Stimulated activated CD8-positive, alpha-beta memory T cell treated with anti-CD3 and anti-CD28 coated beads, Interleukin-12 subunit alpha, Interleukin-12 subunit beta, amount 100 ng/mL, for 24 hours (primary cell): ENCODE measurements around the gene HAVCR1.

Experiments
- DNase-seq: peaks from one replicate; pipeline ENCODE4 v3.0.0-alpha.2; 2020; ENCODE audit errors: extremely low read depth

Gene HAVCR1

GRCh38 chr5:156991714-156992113, 67.2 kb downstream of the HAVCR1 start:
- DNase-seq = no peak

DNA sequence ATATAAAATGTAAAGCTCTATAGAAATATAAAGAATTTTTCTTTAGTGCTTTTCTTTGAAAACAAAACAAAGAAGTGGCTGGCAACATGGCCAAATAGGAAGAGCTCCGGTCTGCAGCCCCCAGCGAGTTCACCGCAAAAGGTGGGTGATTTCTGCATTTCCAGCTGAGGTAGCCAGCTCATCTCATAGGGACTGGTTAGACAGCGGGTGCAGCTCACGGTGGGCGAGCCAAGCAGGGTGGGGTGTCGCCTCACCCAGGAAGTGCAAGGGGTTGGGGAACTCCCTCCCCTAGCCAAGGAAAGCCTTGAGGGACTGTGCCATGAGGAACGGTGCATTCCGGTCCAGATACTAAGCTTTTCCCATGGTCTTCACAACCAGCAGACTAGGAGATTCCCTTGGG, 74.9 kb downstream of the HAVCR1 start:
- DNase-seq = no peak

DNA sequence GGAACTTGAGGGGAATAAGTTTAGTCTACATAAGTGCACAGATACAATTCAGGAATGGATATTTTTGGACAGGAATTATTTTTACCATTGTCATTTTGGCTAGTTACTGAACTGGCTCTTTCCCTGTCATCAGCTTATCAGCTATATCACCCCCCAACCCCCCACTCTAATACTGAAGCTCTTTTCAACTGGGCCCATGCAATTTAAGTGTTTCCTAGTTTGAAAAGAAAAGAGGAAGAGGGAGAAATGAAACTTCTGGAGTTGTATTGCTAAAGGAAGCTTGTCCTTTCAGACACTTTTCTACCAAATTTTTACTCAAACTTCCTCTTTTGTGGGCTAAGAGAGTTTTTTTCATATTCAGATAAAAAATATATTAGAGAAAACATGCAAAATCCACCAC, 77.4 kb downstream of the HAVCR1 start:
- DNase-seq = no peak
